ENCODE results near the gene MAL. TPM values are rescaled to one million over a fixed set of nuclear protein-coding genes. Genes with fewer than 3 reads are reported as not detected.

Gene MAL
- total RNA-seq, 1 donor from 2014 or later = 272 TPM

DNA sequence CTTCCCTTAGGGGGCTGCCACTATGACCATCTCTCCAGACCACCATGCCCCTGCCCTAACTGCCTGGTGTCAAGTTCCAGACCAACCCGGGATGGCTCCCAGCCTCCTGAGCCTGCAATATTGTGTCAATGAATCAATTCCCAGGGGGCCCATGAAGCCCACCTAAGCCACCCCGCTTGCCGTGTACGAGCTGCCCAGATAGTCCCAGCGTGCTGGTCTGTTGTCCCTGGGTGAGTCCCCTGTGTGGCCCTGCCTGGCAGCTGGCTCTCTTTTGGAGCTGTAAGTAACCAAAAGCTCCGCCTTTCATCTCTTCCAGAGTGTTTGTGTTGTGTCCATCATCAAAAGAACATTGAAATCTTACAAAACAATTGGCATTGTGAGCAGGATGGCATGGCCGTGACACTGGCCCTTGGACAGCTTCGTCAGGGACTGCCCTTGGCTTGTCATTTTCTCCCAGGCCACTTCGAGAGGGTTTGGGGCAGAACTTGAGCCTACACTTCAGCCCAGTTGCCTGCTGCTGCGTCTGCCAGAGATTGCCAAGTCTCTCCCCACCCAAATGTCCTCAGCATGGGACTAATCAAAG lies 11.3 kb upstream of the MAL start:
- intact Hi-C loops (cut with micrococcal nuclease) = no loop called here
- H3K9me3 Mint-ChIP-seq = no peaks in the 10 kb centered on the region
- H3K4me3 Mint-ChIP-seq = no peak overlapping the region
- no peaks in the 10 kb centered on the region for H3K27me3 Mint-ChIP-seq (ENCODE audit: insufficient read depth)
- H3K4me1 Mint-ChIP-seq (ENCODE audit: low read depth) = peaks cover 20% of the 10 kb centered on the region
- no peaks in the 10 kb centered on the region for H3K36me3 Mint-ChIP-seq (ENCODE audit: low read depth)
- H3K27ac Mint-ChIP-seq = no peak overlapping the region
- DNase-seq (ENCODE audit: low spot score) = no peak

DNA sequence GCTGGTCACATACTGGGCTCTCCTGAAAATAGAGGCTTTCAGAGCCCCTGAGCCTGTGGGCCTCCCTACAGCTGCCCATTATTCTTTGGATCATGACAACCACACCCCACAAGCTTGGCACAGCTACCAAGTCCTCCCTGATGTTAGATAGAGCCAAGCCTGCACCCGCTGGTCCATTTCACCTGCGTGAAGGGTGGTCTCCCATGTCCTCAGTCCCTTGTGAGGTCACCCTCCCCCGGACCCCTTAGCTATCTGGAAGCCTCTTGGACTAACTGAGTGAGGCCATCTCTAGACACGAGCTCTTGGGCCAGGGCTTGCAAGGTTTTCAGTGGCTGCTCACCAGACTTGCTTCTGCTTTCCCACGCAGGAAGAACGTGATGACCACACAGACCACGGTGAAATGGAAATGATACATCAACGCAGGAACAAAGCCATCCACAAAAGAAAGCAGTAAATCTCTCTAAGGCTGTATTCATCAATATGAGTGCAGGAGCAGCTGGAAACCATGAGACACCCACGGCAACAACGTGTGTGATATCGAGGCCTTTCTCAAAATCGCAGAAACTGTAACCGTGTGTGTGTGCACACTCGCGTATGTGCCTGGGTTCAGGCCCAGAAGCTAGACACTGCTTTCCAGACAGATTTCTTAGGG lies 10.1 kb upstream of the MAL start:
- no peaks in the 10 kb centered on the region for H3K36me3 Mint-ChIP-seq (ENCODE audit: low read depth)
- DNase-seq (ENCODE audit: low spot score) = no peak
- intact Hi-C loops (cut with micrococcal nuclease) = no loop called here
- no peak overlapping the region for H3K4me3 Mint-ChIP-seq
- no peaks in the 10 kb centered on the region for H3K27me3 Mint-ChIP-seq (ENCODE audit: insufficient read depth)
- no peaks in the 10 kb centered on the region for H3K9me3 Mint-ChIP-seq
- H3K4me1 Mint-ChIP-seq (ENCODE audit: low read depth) = peaks cover 20% of the 10 kb centered on the region
- no peak overlapping the region for H3K27ac Mint-ChIP-seq

DNA sequence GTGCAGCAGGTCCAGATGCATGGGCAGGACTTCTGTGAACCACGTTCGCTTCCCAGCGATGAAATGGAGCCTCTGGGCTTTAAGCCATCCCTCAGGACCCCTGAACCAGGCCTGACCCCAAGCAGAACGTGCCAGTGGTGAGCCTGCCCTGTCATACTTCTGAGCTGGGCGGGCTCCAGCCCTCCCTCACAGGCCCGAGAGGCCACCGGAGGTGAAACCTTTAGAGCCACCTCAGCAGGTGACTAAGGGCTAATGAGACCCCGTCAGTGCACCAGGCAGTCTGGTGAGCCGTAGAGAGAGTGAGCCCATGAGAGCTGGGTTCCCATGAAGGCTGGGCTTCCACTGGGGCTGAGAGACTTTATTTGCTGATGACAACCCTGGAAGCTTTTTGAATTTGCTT lies 8.9 kb upstream of the MAL start:
- DNase-seq (ENCODE audit: low spot score) = no peak
- no peaks in the 10 kb centered on the region for H3K36me3 Mint-ChIP-seq (ENCODE audit: low read depth)
- no peak overlapping the region for H3K4me3 Mint-ChIP-seq
- no peak overlapping the region for H3K27ac Mint-ChIP-seq
- no peaks in the 10 kb centered on the region for H3K9me3 Mint-ChIP-seq
- no peaks in the 10 kb centered on the region for H3K27me3 Mint-ChIP-seq (ENCODE audit: insufficient read depth)
- intact Hi-C loops (cut with micrococcal nuclease) = no loop called here
- peaks cover 20% of the 10 kb centered on the region for H3K4me1 Mint-ChIP-seq (ENCODE audit: low read depth)

DNA sequence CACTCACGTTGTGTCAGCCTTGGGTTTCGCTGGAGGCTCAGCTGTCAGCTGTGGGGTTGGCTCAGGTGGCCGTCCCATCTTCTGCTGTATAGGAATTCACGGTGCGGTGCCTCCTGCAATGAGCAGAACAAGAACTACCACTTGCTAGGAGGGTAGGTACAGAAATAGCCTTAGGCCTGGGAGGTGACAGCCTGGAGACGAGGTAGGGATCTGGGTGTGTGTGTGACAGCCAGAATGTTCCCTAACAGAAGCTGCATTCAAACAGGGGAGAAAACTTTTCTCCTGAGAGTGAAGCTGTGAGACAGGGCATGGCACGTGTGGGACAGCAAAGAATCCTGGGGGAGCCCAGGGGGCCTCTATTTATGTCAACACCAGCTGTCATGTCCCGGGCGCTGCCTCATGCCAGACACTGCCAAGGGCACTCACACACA lies 8.4 kb upstream of the MAL start:
- no peaks in the 10 kb centered on the region for H3K9me3 Mint-ChIP-seq
- H3K27me3 Mint-ChIP-seq (ENCODE audit: insufficient read depth) = no peaks in the 10 kb centered on the region
- DNase-seq (ENCODE audit: low spot score) = no peak
- no peak overlapping the region for H3K4me3 Mint-ChIP-seq
- H3K4me1 Mint-ChIP-seq (ENCODE audit: low read depth) = peaks cover 22% of the 10 kb centered on the region
- intact Hi-C loops (cut with micrococcal nuclease) = no loop called here
- no peak overlapping the region for H3K27ac Mint-ChIP-seq
- no peaks in the 10 kb centered on the region for H3K36me3 Mint-ChIP-seq (ENCODE audit: low read depth)

DNA sequence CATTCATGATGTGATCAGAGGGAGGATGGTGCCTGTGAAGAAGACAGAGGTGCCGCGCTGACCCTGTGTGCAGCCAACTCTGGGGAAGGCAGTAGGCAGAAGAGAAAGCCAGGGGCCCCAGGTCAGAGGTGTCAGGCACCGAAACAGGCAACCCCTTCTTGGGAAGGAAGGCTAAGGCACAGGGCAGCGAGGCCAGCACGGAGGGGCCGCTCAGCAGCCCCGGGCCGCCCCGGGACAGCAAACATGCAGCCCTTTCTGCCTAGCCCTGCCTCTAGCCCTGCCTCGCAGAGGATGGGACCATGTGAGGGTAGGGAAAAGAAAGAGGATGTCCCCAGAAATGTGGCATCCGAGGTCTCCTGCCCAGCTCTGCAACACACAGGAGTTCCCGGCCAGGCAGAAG lies 7.7 kb upstream of the MAL start:
- no peaks in the 10 kb centered on the region for H3K27me3 Mint-ChIP-seq (ENCODE audit: insufficient read depth)
- H3K27ac Mint-ChIP-seq = no peak overlapping the region
- H3K4me3 Mint-ChIP-seq = no peak overlapping the region
- DNase-seq (ENCODE audit: low spot score) = no peak
- H3K4me1 Mint-ChIP-seq (ENCODE audit: low read depth) = peaks cover 25% of the 10 kb centered on the region
- H3K9me3 Mint-ChIP-seq = no peaks in the 10 kb centered on the region
- intact Hi-C loops (cut with micrococcal nuclease) = no loop called here
- no peaks in the 10 kb centered on the region for H3K36me3 Mint-ChIP-seq (ENCODE audit: low read depth)

DNA sequence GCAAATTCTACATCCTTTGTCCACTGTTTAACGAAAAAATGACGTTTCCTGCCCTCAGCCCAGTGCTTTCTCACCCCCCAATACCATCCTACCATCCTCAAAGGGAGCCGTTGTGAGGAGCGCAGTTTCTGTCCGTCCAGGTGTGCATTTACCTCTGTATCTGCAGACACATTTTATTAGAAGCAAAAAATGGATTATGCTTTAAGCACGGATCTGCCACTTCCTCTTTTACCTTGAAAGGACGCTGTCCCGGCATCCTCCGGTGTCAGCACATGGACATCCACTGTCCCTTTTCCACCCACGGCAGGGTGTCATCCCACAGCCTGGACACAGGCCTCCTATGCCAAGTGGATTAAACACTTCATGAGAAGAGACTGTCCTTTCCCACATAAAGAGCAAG lies 7.2 kb upstream of the MAL start:
- Mint-ChIP-seq H3K9me3 (no peaks in the 10 kb centered on the region), H3K27ac (no peak overlapping the region), H3K4me3 (no peak overlapping the region), H3K4me1 (ENCODE audit: low read depth) (peaks cover 25% of the 10 kb centered on the region), H3K27me3 (ENCODE audit: insufficient read depth) (no peaks in the 10 kb centered on the region), H3K36me3 (ENCODE audit: low read depth) (no peaks in the 10 kb centered on the region)
- intact Hi-C loops (cut with micrococcal nuclease) = no loop called here
- DNase-seq (ENCODE audit: low spot score) = no peak

DNA sequence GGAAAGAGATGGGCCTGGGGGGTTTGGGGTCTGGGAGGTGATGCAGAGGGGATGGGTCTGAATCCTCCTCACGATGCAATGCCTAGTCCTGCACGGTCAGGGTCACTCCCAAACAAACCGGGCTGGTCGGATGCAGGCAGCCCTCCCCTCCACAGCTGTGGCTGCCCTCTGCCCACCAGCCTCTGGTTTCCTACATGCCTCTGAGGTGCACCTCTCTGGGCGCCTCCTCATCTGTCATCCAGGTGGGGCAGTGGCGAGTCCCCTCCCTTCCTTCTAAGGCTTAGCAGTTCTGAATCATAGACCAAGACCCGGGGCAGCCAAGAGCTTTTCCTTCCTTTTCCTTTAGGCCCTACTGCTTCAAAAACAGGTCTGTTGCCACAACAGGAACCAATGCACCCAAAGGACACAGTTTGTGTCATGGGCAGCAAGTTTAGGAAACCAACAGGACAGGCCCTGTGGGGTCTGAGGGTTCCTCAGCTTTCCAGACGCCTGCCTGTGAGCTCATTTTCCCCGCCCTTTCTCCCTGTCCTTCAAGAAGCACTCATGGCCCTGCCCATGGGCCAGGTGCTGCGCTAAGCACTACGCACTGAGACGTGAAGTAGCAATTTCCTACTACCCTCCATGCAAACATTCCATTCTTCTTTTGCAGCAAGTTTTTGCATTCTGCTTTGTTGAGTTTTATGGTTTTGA lies 6.5 kb upstream of the MAL start:
- Mint-ChIP-seq H3K9me3 (no peaks in the 10 kb centered on the region), H3K27me3 (ENCODE audit: insufficient read depth) (no peaks in the 10 kb centered on the region), H3K27ac (no peak overlapping the region), H3K4me3 (no peak overlapping the region), H3K36me3 (ENCODE audit: low read depth) (no peaks in the 10 kb centered on the region), H3K4me1 (ENCODE audit: low read depth) (peaks cover 29% of the 10 kb centered on the region)
- no peak for DNase-seq (ENCODE audit: low spot score)
- intact Hi-C loops (cut with micrococcal nuclease) = no loop called here

DNA sequence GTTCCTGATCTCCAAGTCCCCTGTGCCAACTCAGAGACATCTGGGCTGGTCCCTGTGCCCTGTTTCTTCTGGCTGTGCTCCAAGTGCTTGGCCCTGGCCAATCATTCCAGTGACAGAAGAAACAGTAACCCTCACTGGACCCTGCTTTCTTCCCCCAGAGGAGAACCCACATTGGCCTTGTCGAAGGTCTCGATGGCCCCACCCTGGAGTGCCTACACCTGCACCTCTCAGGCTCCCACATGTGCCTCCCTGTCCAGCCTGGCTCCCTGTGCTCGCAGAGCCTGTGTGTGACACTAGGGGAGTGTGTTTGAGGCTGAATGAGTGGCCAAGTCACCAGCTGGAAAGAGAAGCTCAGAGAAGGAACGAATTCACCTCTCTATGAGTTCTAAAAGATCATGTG lies 5.9 kb upstream of the MAL start:
- H3K27ac Mint-ChIP-seq = no peak overlapping the region
- DNase-seq (ENCODE audit: low spot score) = no peak
- no peaks in the 10 kb centered on the region for H3K9me3 Mint-ChIP-seq
- peaks cover 35% of the 10 kb centered on the region for H3K4me1 Mint-ChIP-seq (ENCODE audit: low read depth)
- H3K4me3 Mint-ChIP-seq = no peak overlapping the region
- intact Hi-C loops (cut with micrococcal nuclease) = no loop called here
- H3K36me3 Mint-ChIP-seq (ENCODE audit: low read depth) = no peaks in the 10 kb centered on the region
- H3K27me3 Mint-ChIP-seq (ENCODE audit: insufficient read depth) = no peaks in the 10 kb centered on the region

DNA sequence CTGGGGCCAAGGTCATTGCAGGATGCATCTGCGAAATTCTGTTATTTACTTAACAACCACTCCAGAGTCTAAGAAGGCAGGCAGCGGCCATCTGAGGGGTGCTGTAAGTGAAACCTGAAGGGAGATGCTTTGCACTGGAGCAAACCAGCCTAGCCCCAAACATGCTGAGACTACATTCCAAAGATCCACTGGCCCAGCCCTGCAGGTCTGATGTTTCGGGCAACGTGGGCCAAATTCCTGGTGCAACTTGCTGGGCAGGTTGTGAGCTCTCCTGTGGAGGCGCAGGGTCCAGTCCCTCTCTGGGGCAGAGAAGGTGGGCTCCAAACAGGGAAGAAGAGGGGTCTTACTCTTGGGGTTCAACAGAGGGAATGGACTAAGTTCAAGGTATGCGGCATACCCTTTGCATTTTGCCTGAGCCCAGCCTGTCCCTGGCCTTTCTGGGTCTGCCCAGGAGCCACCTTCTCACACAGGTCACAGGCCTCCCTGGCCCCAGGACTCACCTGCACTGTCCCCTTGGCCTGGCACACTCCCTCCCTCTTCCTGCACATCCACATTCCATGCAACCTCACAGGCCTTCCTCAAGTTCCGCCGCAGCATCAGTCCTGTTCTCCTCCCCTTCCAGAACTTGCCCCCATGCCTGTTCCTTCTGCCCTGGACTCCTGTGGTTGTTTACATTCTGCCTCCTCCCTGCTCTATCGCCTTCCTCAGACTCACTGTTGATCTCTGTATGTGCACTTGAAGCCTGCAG lies 5.1 kb upstream of the MAL start:
- Mint-ChIP-seq H3K36me3 (ENCODE audit: low read depth) (no peaks in the 10 kb centered on the region), H3K27me3 (ENCODE audit: insufficient read depth) (no peaks in the 10 kb centered on the region), H3K4me1 (ENCODE audit: low read depth) (peaks cover 33% of the 10 kb centered on the region), H3K27ac (no peak overlapping the region), H3K9me3 (no peaks in the 10 kb centered on the region), H3K4me3 (no peak overlapping the region)
- no peak for DNase-seq (ENCODE audit: low spot score)
- intact Hi-C loops (cut with micrococcal nuclease) = no loop called here

DNA sequence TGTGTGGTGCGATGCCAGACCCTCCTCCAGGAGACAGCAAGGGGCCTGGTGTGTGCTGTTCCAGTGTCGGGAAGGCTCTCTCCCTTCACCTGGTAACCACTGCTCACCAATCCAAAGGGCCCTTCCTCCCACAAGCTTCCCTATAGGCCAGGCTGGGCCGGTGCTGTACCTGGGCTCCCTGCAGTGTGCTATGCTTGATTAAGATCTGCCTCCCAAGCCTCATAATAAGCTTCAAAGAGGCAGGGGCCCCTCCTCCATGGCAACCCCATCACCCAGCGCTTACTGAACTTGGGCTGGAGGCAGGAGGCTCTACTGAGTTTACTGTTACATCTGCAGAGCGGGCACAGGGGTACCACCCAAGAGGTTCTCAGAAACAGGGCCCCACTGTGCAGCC lies 4.5 kb upstream of the MAL start:
- no peak for DNase-seq (ENCODE audit: low spot score)
- H3K36me3 Mint-ChIP-seq (ENCODE audit: low read depth) = peaks cover 3% of the 10 kb centered on the region
- H3K4me1 Mint-ChIP-seq (ENCODE audit: low read depth) = peaks cover 34% of the 10 kb centered on the region
- no peak overlapping the region for H3K27ac Mint-ChIP-seq
- H3K4me3 Mint-ChIP-seq = no peak overlapping the region
- intact Hi-C loops (cut with micrococcal nuclease) = no loop called here
- H3K27me3 Mint-ChIP-seq (ENCODE audit: insufficient read depth) = no peaks in the 10 kb centered on the region
- H3K9me3 Mint-ChIP-seq = no peaks in the 10 kb centered on the region

DNA sequence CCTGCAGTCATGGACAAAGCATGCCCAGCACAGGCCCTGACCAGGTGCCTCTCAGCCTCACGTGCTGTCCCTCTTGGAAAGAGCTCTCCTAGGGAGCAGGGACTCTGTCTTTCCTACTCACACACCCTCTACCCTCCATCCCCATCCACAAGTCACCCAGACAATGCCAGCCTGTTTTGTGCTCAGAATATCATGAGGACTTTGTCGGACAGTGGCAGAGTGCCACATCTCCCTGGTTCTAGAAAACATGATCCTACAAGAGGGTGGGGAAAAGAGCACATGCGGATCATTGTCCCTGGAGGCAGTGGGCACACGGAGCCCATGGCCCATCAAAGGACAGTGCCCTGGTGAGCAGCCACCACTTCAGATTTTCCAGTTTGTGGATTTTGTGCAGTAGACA lies 3.7 kb upstream of the MAL start:
- no peaks in the 10 kb centered on the region for H3K27me3 Mint-ChIP-seq (ENCODE audit: insufficient read depth)
- intact Hi-C loops (cut with micrococcal nuclease) = loop anchor here (1.0 to 2.0 kb wide), 7 partner anchors 29 to 381 kb away; partner anchors contain the start of genes FAHD2A, ZNF514 and ZNF892
- no peak for DNase-seq (ENCODE audit: low spot score)
- no peak overlapping the region for H3K4me3 Mint-ChIP-seq
- peaks cover 8% of the 10 kb centered on the region for H3K36me3 Mint-ChIP-seq (ENCODE audit: low read depth)
- no peak overlapping the region for H3K27ac Mint-ChIP-seq
- peaks cover 35% of the 10 kb centered on the region for H3K4me1 Mint-ChIP-seq (ENCODE audit: low read depth)
- H3K9me3 Mint-ChIP-seq = no peaks in the 10 kb centered on the region

DNA sequence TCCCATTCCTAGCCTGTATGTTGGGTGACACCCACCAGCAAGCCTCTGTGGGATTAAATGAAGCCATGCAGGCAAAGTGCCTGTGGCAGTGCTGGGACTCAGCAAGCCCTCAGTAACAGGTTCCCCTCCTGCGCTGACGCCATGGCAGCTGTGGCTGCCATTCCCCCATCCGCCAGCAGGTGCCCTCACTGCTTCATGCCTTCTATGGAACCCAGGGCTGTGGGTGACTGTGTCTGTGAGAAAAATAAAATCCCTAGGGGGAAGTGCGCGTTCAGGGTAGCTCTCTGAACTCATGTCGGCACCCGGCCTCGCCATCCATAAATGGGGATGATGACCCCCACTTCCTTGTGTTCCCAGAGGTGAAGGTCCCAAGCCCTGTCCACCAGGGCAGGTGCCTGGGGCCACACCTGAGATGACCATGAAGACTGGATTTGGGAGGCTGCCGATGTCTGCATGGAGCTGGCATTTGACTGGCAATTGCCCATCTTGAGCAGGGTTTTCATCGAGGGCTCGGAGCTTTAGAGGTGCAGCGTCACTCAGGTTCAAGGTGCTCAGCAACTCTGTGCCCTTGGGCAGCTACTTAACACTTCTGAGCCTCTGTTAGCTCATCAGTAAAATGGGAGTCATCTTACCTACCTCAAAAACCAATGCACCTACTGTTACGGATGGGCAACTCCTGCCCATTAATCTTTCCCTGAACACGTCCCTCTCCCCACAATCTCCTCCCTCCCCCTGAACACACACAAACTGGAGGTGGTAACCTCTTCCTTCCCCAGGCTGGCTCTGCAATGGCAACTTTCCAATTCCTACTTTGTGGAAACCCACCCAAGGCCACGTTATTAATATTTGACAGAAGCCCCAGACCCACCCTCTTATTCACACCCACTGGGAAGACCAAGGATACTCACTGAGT lies 2.9 kb upstream of the MAL start:
- DNase-seq (ENCODE audit: low spot score) = peak; percentile 82
- Mint-ChIP-seq H3K4me1 (ENCODE audit: low read depth) (peaks cover 41% of the 10 kb centered on the region), H3K27me3 (ENCODE audit: insufficient read depth) (no peaks in the 10 kb centered on the region), H3K4me3 (peak overlapping the region; percentile 73), H3K36me3 (ENCODE audit: low read depth) (peaks cover 14% of the 10 kb centered on the region), H3K9me3 (no peaks in the 10 kb centered on the region), H3K27ac (peak overlapping the region; percentile 85)
- intact Hi-C loops (cut with micrococcal nuclease) = loop anchor here (1.0 to 2.0 kb wide), 8 partner anchors 29 to 380 kb away; partner anchors contain the start of genes FAHD2A, ZNF514 and ZNF892

Data from activated T-helper 1 cell treated with anti-CD3 and anti-CD28 coated beads, Interleukin-12 subunit alpha, Interleukin-12 subunit beta, Interleukin-2, Interleukin-4 antibody, amounts not matched to agents 30 ng/mL and 10 ng/mL and 1 ng/mL, durations not matched to agents 14 hours and 24 hours and 36 hours (primary cell).